ENCODE measurements around the gene GJC2. TPM values are rescaled to one million over a fixed set of nuclear protein-coding genes. Genes with fewer than 3 reads are reported as not detected.
"Not testable (repeated sequence)": the region's sequence is repeated elsewhere in the genome, so short reads cannot be mapped to it uniquely, and the experiment has no call there.

Gene GJC2
- total RNA-seq, 3 donors from 2014 or later: 0.55 to 8.9 (median 1.5) TPM

DNA sequence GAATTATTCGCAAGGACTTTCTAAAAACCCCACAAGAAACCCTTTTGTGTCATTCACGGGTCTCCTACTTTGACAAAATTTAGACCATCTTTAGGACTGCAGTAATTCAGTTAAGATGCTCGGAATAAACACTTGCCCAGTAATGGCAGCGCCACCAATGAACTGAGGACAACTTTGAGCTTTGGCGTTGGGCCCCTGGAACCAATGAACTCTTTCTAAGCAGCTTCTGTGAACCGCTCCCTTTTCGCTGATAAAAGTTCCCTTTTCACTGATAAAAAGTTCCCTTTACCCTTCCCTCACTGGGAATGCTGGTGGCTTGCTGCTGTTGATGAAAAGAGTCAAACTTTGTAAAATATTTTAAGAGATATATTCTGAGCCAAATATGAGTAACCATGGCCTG, 39.2 kb upstream of the GJC2 start:
- DNase-seq: no peak
- Histone ChIP-seq H3K36me3 (ENCODE audit: low read depth) (no peaks in the 10 kb centered on the region), H3K9me3 (no peaks in the 10 kb centered on the region), H3K4me3 (no peak overlapping the region), H3K4me1 (ENCODE audit: low read depth) (peaks cover 9% of the 10 kb centered on the region)
- TF ChIP-seq, protein P1, sequence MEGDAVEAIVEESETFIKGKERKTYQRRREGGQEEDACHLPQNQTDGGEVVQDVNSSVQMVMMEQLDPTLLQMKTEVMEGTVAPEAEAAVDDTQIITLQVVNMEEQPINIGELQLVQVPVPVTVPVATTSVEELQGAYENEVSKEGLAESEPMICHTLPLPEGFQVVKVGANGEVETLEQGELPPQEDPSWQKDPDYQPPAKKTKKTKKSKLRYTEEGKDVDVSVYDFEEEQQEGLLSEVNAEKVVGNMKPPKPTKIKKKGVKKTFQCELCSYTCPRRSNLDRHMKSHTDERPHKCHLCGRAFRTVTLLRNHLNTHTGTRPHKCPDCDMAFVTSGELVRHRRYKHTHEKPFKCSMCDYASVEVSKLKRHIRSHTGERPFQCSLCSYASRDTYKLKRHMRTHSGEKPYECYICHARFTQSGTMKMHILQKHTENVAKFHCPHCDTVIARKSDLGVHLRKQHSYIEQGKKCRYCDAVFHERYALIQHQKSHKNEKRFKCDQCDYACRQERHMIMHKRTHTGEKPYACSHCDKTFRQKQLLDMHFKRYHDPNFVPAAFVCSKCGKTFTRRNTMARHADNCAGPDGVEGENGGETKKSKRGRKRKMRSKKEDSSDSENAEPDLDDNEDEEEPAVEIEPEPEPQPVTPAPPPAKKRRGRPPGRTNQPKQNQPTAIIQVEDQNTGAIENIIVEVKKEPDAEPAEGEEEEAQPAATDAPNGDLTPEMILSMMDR (IDR thresholded peaks at IDR 0.05): no peak
- ATAC-seq: no peak
- intact Hi-C loops (cut with DNase I, micrococcal nuclease): no loop called here

DNA sequence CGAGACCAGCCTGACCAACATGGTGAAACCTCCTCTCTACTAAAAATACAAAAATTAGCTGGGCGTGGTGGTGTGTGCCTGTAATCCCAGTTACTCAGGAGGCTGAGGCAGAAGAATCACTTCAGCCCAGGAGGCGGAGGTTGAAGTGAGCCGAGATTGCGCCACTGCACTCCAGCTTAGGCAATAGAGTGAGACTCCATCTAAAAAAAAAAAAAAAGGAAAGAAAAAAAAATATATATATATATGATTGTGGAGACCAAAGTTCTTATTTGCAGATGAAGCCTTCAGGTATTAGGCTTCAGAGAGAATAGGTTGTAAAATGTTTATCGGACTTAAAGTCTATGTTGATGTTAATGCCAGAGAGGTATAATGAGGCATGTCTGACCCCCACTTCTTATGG, 38.4 kb upstream of the GJC2 start:
- H3K4me3 ChIP-seq; ATAC-seq; H3K36me3 ChIP-seq (ENCODE audit: low read depth); H3K4me1 ChIP-seq (ENCODE audit: low read depth); DNase-seq; intact Hi-C loops (cut with DNase I, micrococcal nuclease); H3K9me3 ChIP-seq: not testable (repeated sequence)

DNA sequence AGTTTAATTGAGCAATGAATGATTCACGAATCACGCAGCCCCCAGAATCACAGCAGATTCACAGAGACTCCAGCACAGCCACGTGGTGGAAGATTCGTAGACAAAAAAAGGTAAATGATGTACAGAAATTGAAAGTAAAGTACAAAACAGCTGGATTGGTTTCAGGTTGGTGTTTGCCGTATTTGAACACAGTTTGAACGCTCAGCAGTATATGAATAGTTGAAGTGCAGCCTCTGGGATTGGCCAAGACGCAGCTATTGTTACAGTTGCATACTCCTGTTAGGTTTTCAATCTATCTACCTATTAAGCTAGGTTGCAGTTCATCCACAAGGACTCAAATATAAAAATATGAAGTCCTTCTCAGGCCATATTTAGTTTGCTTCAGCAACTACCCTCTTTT, 37.6 kb upstream of the GJC2 start:
- DNase-seq (no peak), ATAC-seq (no peak)
- Histone ChIP-seq H3K4me1 (ENCODE audit: low read depth) (peaks cover 9% of the 10 kb centered on the region), H3K9me3 (no peaks in the 10 kb centered on the region), H3K36me3 (ENCODE audit: low read depth) (no peaks in the 10 kb centered on the region), H3K4me3 (no peak overlapping the region)
- intact Hi-C loops (cut with DNase I, micrococcal nuclease): no loop called here
- TF ChIP-seq, protein P1 (IDR thresholded peaks at IDR 0.05): no peak

DNA sequence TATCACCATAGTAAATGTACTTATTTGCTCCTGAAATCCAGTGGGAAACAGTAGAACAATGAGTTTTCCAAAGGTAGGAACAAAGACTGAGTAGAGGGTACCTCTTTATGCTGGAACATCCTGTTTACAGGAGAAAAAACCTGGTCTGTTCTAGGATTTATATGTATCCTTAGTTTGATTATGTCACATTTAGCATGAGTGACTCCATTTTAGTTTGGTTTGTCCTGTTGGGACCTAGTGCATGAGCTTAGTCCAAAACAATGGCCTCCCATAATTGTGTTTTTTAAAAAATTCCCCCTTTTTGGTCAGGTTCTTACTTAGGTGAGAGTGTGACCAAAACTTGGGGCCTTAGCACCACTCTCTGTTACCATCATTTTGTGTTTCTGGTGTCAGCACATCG, 37.1 kb upstream of the GJC2 start:
- intact Hi-C loops (cut with DNase I, micrococcal nuclease): no loop called here
- H3K4me1 ChIP-seq (ENCODE audit: low read depth): peaks cover 9% of the 10 kb centered on the region
- H3K4me3 ChIP-seq: no peak overlapping the region
- TF ChIP-seq, protein P1 (IDR thresholded peaks at IDR 0.05): no peak
- H3K9me3 ChIP-seq: no peaks in the 10 kb centered on the region
- DNase-seq (no peak), ATAC-seq (no peak)
- H3K36me3 ChIP-seq (ENCODE audit: low read depth): no peaks in the 10 kb centered on the region

DNA sequence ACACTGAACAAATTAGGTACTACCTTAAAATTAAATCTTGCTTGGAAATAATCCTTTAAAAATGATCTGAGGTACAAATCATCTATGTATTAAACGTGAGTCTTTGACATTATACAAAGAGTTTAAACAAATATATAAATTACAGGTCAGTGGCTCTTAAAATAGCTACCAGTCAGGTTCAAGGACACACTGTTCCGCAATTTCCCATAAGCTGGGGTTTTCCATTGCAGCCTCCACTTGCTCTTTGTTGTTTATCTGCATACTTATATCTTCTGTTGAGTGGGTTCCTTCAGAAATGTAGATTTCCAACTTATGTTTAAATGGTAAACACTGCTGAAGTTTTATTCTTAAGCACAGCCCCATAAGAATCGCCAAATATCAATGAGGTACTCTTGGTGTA, 34.9 kb upstream of the GJC2 start:
- ATAC-seq (no peak), DNase-seq (no peak)
- Histone ChIP-seq H3K4me1 (ENCODE audit: low read depth) (no peaks in the 10 kb centered on the region), H3K4me3 (no peak overlapping the region), H3K9me3 (no peaks in the 10 kb centered on the region), H3K36me3 (ENCODE audit: low read depth) (no peaks in the 10 kb centered on the region)
- TF ChIP-seq, protein P1 (IDR thresholded peaks at IDR 0.05): no peak
- intact Hi-C loops (cut with DNase I, micrococcal nuclease): no loop called here

DNA sequence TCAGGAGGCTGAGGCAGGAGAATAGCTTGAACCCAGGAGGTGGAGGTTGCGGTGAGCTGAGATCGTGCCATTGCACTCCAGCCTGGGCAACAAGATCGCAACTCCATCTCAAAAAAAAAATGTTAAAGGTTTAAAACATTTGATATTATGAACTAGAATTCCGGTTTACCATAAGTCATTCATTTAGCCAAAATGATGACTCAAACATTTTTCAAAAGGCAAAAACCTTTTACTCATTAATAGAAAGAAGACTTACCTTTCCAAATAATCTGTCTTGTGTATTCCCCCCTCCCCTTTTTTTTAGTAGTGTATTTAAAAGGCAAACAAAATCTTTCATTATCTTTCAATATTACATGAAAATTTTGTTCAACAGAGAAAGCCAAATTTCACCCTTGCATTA, 32.4 kb upstream of the GJC2 start:
- ATAC-seq (no peak), DNase-seq (no peak)
- Histone ChIP-seq H3K4me3 (no peak overlapping the region), H3K36me3 (ENCODE audit: low read depth) (no peaks in the 10 kb centered on the region), H3K4me1 (ENCODE audit: low read depth) (no peaks in the 10 kb centered on the region), H3K9me3 (no peaks in the 10 kb centered on the region)
- intact Hi-C loops (cut with DNase I, micrococcal nuclease): no loop called here
- TF ChIP-seq, protein P1 (IDR thresholded peaks at IDR 0.05): no peak
